GM19395 (cell line): ENCODE measurements around the gene RNF227.
"Not testable (repeated sequence)": the region's sequence is repeated elsewhere in the genome, so short reads cannot be mapped to it uniquely, and the experiment has no call there.

ENCODE experiments used
- ATAC-seq: cut with Tn5 transposase; IDR thresholded peaks from one replicate; pipeline ENCODE4 v1.9.1; 2021; ENCODE audit warnings: mild to moderate bottlenecking, moderate library complexity; ENCODE audit not compliant: unreplicated experiment

Gene RNF227

DNA sequence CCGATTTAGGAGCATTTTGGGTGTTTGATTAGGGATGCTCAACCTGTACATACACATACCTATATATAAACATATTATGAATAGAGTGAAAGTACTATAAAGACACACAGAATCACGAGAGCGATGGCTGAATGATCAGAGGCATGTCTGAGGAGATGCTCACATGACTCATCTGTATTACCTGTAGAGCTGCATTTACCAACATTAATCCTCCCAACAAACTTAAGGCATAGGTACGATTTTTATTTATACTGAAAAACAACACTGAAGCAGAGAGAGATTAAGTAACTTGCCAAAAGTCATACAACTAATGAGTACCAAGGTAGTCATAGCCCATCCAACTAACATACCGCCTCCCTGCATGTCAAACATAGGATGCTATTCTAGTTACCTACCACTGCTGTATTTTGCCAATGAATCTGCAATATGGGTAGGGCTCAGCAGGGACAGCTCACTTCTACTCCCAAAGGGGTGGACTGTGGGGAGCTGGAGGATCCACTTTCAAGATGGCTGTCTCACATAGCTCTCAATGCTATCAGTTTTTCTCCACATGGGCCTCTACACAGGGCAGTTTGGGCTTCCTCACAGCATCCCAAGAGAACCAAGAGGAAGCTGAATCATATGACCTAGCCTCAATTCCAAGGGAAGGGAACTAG lies 51.0 kb downstream of the RNF227 start:
- no peak for ATAC-seq

DNA sequence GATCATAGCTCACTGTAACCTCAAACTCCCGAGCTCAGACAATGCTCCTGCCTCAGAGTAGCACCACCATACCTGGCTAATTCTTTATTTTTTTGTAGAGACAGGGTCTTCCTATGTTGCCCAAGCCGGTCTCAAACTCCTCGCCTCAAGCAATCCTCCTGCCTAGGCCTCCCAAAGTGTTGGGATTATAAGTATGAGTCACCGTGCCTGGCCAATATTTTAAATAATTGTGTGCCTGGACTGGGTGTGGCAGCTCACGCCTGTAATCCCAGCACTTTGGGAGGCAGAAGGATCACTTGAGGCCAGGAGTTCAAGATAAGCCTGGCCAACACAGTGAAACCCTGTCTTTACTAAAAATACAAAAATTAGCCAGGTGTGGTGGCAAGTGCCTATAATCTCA lies 51.7 kb downstream of the RNF227 start:
- ATAC-seq, result not testable (repeated sequence)
